Measurements from ENCODE around the gene LBH. TPM values are rescaled to one million over a fixed set of nuclear protein-coding genes. Genes with fewer than 3 reads are reported as not detected.

Gene LBH
- total RNA-seq, 2 donors from 2014 or later = 8.7 to 16.1 TPM

DNA sequence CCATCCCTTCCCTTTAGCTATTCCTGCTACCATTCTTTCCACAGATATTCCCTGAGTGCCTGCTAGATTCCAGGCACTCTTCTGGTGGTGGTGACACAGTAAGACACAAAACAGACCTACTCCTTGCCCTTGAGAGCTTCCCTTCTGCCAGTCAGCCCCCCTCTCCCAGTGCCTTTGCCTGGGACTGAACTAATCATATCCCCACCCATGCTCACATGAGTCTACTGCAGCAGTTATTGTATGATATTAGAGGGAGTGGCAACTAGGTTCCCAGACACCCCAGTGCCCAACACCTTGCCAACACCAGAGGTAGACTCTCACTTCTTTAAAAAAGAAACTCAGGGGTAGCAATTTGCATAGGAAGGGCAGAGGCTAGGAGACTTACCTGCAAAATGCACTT is 7.2 kb upstream of the LBH start:
- Histone ChIP-seq H3K9me3 (no peaks in the 10 kb centered on the region), H3K9ac (ENCODE audit: low read depth in 2 of 2, low read length in 2 of 2) (no peak overlapping the region), H3K27me3 (no peaks in the 10 kb centered on the region), H3K27ac (no peak overlapping the region), H3K4me1 (no peaks in the 10 kb centered on the region), H3K4me3 (no peak overlapping the region), H3K36me3 (no peaks in the 10 kb centered on the region)
- no peak for TF ChIP-seq CTCF (IDR thresholded peaks at IDR 0.05)
- intact Hi-C loops (cut with DNase I) = no loop called here
- DNase-seq = no peak

- Histone ChIP-seq H3K4me1 (no peaks in the 10 kb centered on the region), H3K27me3 (no peaks in the 10 kb centered on the region), H3K36me3 (no peaks in the 10 kb centered on the region), H3K9me3 (no peaks in the 10 kb centered on the region), H3K27ac (peak overlapping the region; percentile 48), H3K9ac (ENCODE audit: low read depth in 2 of 2, low read length in 2 of 2) (peak overlapping the region; percentile 46 to 52), H3K4me3 (peak overlapping the region; percentile 14)
- TF ChIP-seq CTCF (IDR thresholded peaks at IDR 0.05) = no peak
- intact Hi-C loops (cut with DNase I) = no loop called here
- DNase-seq = no peak
Observed at GRCh38 chr2:30225131-30225762, 6.1 kb upstream of the LBH start.

- Histone ChIP-seq H3K27ac (peak overlapping the region; percentile 48), H3K4me1 (no peaks in the 10 kb centered on the region), H3K27me3 (peaks cover 11% of the 10 kb centered on the region), H3K36me3 (no peaks in the 10 kb centered on the region), H3K9ac (ENCODE audit: low read depth in 2 of 2, low read length in 2 of 2) (peak overlapping the region; percentile 31 to 52), H3K9me3 (no peaks in the 10 kb centered on the region), H3K4me3 (no peak overlapping the region)
- TF ChIP-seq CTCF (IDR thresholded peaks at IDR 0.05) = no peak
- intact Hi-C loops (cut with DNase I) = no loop called here
- no peak for DNase-seq
Observed at GRCh38 chr2:30226144-30227032, 4.9 kb upstream of the LBH start.

DNA sequence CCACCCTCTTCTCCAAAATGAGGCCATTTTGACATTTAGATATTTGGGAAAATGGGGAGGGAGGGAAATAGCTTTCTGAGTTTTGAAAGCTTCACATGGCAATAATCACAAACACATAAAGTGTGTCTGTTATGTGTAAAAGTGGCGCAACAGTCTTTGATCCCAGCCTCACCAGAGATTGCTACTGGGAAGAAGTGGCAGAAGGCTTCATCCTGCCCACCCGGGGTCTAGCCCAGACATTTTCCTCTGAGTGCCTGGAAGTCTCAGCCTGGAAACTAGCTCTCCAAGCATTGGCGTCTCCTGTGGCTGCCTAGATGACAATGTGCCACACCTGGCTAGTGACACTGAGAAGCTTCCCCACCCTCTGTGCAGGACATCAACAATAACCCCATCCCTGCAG is 1.7 kb upstream of the LBH start:
- no peak for DNase-seq
- no peak overlapping the region for H3K4me3 ChIP-seq
- no peak for TF ChIP-seq CTCF (IDR thresholded peaks at IDR 0.05)
- H3K27ac ChIP-seq = no peak overlapping the region
- intact Hi-C loops (cut with DNase I) = no loop called here
- peaks cover 30% of the 10 kb centered on the region for H3K27me3 ChIP-seq
- H3K9ac ChIP-seq (ENCODE audit: low read depth in 2 of 2, low read length in 2 of 2) = no peak overlapping the region
- no peaks in the 10 kb centered on the region for H3K4me1 ChIP-seq
- H3K9me3 ChIP-seq = no peaks in the 10 kb centered on the region
- H3K36me3 ChIP-seq = no peaks in the 10 kb centered on the region

- Histone ChIP-seq H3K9ac (ENCODE audit: low read depth in 2 of 2, low read length in 2 of 2) (peak overlapping the region; percentile 27 to 80), H3K27ac (peak overlapping the region; percentile 76), H3K27me3 (peaks cover 30% of the 10 kb centered on the region), H3K9me3 (no peaks in the 10 kb centered on the region), H3K4me1 (no peaks in the 10 kb centered on the region), H3K36me3 (no peaks in the 10 kb centered on the region), H3K4me3 (peak overlapping the region; percentile 60)
- TF ChIP-seq CTCF (IDR thresholded peaks at IDR 0.05) = no peak
- DNase-seq = no peak
- intact Hi-C loops (cut with DNase I) = loop anchor here (10.0 kb wide), 1 partner anchor 214 kb away; the partner anchor contains the start of gene LCLAT1
Observed at GRCh38 chr2:30230497-30231211, 680 bp upstream of the LBH start.

Data from colonic mucosa (tissue), 4 donors.